ENCODE data around the gene SLC25A12.
"Not testable (repeated sequence)": the region's sequence is repeated elsewhere in the genome, so short reads cannot be mapped to it uniquely, and the experiment has no call there.

Gene SLC25A12

DNA sequence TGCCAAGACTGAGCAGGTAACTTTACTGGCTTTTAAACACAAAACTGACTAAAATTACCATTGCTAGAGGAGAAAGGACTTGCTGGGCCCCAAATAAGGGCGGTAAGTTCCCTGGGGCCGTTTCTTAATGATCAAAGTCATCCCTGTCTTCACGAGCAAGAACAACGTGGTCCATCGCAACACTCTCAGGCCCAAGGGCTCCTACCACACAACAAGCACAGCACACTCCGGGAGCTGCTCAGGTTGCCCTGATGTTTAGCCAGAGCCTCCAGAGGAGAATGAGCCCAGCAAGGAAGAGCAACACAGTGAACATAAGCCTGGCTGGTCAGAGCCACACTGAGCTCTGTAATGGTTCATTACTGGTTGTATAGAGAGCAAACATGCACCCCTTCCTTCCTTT is 104.1 kb downstream of the SLC25A12 start:
- no peak for DNase-seq (ENCODE audit: low read depth, low spot score)

DNA sequence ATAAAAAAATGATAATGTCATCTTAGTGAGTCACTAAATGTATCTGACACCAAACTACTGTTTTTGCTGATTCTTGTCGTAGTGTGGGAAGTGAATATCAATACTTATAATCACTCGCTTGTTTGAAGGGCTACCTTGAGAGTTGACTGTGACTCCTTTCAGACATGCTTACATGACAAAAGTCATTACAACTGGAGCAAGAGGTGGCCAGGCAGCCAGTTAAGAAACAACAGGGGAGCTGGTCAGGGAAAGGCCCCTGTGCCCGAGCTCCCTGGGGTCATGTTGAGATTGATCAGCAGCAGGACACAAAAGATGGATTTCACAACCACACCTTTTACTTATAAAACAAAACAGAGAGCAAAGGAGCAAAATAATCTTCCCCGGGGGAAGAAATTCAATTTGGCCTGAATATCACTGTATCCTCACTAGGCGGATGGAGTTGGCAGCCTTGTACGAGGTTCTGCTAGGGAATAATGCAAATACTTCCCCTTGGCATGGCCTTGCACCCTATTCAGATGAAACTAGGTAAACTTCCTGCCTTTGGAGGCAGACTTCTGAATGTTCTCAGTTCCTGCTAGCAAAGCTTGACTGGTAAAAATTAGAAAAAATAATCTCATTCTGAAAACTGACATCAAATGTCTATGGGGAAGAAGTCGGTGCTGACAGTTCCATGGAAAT is 105.6 kb downstream of the SLC25A12 start:
- no peak for DNase-seq (ENCODE audit: low read depth, low spot score)

DNA sequence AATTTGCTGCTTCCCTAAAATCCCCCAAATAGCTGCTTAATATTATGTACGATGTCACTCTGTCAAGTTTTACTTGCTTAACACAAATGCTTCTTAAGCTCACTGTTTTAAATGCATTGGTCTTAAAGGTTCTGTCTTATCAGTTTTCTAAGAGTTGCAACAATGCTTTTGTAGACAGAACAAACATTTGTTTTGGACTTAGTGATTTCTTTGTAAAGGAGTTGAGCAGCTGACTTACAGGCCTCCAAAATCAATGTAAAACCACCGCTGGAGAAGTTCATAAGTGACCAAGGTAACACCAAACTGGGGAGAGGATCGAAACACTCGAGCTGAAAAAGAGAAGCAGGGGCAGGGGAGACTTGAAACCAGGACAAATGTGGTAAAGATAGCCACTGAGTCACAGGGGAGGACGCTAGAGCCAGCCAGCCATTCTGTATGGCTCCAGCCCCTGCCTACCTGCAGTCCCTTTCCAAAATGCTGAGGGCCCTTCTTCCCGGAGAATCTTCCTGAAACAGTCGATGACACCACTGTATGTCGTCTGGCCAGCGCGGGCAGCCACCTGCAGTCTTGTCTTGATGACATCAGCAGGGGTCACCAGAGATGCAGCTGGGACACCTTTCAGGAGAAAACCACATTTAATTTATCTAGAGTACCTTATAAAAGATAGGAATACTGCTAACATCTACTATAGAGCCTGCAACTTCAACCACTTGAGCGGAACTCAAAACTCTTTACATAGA is 106.5 kb downstream of the SLC25A12 start:
- no peak for DNase-seq (ENCODE audit: low read depth, low spot score)

DNA sequence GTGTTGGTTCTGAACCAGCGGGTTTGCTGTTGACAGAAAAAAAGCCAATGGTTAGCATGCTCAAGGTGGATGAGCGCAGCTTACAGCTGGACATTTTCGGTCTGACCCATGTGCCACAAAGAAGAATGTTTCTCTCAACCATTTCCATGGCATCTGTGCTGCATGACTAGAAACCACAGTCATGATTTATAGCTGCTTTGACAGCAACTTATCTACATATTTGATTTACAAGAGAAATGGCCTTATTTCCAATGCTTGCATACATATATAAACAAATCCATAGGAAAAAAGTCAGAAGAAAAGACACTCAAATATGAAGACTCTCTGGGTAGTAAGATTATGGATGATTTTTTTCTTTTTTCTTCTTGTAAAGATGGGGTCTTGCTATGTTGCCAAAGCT is 108.6 kb downstream of the SLC25A12 start:
- DNase-seq (ENCODE audit: low read depth, low spot score): no peak

DNA sequence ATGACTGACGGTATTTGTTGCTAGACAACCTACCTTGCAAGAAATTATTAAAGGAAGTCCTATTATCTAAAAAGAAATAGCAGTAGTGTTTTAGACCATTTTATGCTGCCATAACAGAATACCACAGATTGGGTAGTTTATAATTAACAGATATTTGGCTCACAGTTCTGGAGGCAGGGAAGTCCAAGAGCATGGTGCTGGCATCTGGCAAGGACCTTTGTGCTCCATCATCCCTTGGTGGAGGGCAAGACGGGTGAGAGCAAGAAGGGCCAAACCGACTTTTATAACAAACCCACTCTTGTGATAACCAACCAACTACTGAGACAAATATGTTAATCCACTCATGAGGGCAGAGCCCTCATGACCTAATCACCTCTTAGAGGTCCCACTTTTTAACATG is 115.5 kb downstream of the SLC25A12 start:
- no peak for DNase-seq (ENCODE audit: low read depth, low spot score)

DNA sequence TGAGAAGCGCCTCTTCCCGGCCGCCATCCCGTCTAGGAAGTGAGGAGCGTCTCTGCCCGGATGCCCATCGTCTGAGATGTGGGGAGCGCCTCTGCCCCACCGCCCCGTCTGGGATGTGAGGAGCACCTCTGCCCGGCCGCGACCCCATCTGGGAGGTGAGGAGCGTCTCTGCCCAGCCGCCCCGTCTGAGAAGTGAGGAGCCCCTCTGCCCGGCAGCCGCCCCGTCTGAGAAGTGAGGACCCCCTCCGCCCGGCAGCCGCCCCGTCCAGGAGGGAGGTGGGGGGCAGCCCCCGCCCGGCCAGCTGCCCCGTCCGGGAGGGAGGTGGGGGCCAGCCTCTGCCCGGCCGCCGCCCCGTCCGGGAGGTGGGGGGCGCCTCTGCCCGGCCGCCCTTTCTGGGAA is 119.5 kb downstream of the SLC25A12 start:
- not testable (repeated sequence) for DNase-seq (ENCODE audit: low read depth, low spot score)

DNA sequence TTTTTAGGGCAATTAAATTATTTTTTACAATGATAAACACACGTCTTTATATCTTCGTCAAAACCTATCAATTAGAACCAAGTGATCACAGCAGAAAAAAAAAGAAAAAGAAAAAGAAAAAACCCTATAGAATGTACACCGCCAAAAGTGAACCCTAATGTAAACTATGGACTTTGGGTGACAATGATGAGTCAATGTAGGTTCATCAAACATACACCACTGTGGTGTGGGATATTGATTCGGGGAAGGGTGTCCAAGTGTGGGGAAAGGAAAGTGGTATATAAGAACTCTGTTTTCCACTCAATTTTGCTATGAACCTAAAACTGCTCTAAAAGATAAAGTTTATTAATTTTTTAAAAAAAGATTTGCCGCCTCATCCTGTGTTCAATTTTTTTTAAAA is 121.7 kb downstream of the SLC25A12 start:
- DNase-seq (ENCODE audit: low read depth, low spot score): no peak

DNA sequence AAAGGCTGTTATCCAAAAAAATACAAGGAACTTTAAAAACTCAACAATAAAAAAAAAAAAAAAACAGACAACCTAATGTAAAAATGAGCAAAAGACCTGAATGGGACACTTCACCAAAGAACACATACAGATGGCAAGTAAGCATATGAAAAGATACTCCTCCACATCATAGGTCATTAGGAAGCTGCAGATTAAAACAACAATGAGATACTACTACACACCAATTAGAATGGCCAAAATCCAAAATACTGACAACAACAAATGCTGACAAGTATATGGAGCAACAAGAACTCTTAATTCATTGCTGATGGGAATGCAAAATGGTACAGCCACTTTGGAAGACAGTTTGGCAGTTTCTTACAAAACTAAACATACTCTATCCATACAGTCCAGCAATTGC is 122.6 kb downstream of the SLC25A12 start:
- no peak for DNase-seq (ENCODE audit: low read depth, low spot score)

DNA sequence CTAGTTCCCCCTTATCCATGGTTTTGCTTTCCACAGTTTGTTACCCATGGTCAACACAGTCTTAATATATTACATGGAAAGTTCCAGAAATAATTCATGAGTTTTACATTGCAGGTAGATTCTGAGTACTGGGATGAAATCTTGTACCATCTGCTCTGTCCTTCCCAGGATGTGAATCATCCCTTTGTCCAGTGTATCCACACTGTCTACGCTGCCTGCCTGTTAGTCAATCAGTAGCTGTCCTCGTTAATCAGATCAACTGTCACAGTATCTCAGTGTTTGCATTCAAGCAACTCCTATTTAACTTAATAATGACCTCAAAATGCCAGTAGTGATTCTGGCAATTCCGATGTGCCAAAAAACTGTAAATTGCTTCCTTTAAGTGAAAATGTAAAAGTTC is 130.4 kb downstream of the SLC25A12 start:
- DNase-seq (ENCODE audit: low read depth, low spot score): no peak

DNA sequence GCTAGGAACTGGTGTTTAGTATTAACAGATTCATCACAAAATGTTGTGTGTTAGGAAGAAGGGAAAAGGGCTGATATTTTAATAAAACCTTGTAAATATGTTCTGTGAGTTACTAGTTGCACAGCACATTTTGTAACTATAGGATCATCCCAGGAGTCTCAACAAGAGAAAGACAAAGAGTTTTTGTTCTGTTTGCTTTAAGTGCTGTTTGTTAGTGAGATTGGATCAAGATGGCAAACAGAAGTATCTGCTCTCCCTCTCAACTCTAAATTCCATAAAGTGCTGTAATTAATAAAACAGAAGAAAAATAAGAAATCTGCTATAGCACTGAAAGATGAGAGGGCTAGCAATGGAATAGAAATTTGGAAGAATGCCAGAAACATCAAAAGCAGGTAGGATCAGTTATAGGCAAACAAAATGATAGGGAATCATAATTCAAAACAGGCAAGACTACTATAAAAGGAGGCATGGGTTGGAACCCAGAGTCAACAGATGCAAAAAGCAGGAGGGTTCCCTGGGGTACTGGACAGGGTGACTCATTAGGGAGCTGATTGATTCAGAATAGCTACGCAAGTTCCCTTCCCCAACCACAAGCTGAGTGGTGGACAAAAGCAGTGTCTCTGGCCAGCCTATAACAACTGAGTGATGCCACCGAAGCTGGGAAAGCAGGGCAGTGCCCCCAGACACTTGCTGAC is 131.0 kb downstream of the SLC25A12 start:
- DNase-seq (ENCODE audit: low read depth, low spot score): peak; percentile 43

DNA sequence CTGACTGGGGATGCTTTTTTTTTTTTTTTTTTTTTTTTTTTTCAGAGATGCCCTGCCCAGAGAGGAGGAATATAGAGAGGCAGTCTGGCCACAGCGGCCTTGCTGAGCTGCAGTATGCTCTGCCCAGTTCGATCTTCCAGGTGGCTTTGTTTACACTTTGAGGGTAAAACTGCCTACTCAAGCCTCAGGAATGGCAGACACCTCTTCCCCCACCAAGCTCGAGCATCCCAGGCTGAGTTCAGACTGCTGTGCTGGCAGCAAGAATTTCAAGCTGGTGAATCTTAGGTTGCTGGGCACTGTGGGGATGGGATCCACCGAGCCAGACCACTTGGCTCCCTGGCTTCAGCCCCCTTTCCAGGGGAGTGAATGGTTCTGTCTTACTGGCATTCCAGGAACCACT is 132.9 kb downstream of the SLC25A12 start:
- DNase-seq (ENCODE audit: low read depth, low spot score): not testable (repeated sequence)

DNA sequence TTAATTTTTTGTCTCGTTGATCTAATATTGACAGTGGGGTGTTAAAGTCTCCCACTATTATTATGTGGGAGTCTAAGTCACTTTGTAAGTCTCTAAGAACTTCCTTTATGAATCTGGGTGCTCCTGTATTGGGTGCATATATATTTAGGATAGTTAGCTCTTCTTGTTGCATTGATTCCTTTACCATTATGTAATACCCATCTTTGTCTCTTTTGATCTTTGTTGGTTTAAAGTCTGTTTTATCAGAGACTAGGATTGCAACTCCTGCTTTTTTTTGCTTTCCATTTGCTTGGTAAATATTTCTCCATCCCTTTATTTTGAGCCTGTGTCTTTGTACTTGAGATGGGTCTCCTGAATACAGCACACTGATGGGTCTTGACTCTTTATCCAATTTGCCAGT is 135.3 kb downstream of the SLC25A12 start:
- DNase-seq (ENCODE audit: low read depth, low spot score): not testable (repeated sequence)

DNA sequence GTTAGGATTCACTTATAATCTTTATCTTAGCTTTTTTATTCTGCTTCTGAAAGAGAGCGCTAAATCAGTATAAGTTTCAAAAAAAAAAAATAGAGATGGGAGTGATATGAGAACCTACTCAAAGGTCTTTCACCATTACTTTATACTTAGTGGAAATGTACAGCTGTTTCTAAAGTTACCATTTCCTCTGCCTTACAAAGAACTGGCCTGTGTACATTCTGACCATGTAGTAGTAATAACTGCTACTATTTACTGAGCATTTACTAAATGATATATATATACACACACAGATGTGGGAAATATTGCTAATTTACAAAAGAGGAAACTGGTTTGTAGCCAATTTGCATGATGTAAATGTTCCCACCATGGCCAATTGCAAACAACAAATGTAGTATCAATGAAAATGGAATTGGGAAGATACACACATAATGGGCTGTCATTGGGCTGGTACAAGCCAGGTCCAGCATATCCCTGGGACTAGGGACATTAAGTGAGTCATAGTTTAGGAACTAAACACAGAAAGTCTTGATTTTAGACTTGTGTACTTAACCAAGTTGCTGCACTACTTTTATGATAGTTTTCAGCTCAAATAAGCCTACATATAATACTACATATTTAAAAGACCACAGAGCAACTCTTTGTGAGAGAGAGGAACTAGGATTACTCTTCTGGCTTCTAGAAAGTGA is 139.6 kb downstream of the SLC25A12 start:
- DNase-seq (ENCODE audit: low read depth, low spot score): no peak

DNA sequence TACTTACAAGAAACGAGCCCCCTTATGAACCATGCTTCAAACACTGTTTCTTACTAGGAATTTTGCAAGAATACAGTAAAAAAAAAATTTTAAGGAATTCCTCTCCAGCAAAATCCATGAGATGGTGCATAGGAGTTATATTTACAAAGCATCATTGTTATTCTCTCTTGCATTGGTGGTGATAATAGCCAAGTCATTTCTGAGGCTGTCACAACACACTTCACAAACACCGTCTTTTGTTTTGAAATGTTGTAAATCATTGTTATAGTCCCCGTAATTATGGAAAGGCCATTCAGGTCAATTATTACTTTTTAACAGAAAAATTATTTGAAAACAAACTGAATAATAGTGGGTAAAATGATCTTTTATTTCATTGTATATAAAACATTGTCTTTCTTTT is 146.7 kb downstream of the SLC25A12 start:
- DNase-seq (ENCODE audit: low read depth, low spot score): no peak

DNA sequence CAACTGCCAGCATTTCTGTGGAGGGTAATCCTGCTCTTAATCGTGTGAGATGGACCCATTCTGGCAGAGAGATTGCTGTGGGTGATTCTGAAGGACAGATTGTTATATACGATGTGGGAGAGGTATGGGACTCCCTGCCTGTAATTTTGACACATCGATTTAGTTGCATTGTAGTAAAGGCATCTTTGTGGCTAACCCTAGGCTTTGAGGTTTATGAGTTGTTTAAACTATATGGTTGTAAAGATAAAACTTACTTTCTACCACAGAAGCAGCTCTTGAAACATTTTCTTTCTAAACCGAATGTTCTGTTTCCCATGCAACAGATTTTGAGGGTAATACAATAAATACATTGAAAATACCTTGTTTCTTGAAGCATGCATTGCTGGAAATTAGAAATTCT is 148.2 kb downstream of the SLC25A12 start:
- no peak for DNase-seq (ENCODE audit: low read depth, low spot score)

DNA sequence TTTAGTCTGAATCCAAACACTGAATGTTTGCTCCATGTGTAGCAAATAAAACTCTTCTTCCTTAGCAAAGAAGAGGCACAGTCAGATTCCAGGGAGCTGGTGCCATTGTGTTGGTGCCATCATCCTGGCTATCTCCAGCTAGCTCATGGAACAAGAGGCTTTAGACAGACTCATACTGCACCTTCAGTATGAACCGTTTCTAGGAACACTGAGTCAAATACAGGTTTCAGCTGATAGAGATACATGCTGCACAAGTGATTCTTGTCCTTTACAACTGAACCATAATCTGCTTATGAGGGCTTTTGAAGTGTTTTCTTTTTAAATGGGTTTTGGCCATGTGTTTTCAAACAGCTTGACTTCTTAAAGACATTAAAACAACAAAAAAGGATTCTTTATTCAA is 148.9 kb downstream of the SLC25A12 start:
- DNase-seq (ENCODE audit: low read depth, low spot score): no peak

DNA sequence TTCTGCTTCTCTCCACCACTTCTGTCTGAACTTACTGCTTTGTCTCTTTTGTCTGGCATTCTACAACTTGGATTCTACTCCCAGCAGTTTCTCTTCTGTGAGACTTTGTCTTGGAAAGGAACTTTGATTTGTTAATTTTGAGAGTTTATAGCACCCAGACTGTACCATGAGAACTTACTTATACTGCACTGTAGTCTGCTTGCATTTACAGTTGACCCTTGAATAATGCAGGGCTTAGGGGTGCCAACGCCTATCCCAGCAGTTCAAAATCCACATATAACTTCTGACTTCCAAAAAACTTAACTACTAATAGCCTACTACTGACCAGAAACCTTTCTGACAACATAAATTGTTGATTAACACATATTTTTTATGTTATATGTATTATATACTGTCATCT is 151.3 kb downstream of the SLC25A12 start:
- DNase-seq (ENCODE audit: low read depth, low spot score): no peak

DNA sequence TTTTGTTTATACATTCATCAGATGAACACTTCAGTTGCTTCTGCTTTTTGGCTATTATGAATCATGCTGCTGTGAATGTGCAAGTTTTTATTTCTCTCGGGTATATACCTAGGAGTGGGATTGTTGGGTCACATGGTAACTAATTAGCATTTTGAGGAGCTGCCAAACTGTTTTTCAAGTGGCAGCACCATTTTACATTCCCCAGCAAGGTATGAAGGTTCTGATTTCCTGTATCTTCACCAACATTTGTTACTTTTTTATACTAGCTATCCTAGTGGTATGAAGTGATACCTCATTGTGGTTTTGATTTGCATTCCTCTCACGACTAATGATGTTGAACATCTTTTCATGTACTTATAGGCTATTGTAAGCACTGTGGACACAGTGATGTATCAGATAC is 152.9 kb downstream of the SLC25A12 start:
- DNase-seq (ENCODE audit: low read depth, low spot score): no peak

DNA sequence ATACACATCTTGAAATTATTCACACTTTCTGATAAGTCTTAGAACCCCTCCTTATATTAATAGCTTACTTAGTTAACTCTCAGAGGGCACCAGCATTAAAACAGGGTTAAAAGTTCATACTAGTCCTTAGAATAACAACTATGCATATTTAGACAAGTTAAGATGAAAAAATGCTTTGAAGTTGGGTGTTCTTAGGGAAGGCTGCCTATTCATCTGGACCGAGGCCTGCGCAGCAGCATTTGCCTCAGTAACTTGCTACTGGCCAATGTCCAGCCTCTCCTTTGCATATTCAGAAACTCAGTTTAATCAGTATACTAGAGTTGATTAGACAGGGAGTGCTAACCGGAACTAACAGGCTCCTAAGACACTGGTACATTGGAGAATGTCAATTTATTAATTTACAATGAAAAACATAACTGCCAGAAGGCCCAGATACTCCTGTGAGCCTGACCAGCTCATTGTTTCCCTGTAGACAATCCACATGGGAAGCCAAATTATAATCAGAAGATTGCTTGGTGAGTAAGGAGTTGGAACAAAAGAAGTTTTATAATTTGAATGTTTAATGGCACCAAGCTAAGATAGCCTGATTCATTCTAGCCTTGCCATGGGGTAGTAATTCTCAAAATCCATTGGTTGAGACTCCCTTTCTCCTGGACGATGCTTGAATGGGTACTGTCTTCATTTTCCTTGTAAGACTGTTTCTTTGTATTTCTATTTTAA is 157.9 kb downstream of the SLC25A12 start:
- no peak for DNase-seq (ENCODE audit: low read depth, low spot score)

Measured in brain pericyte (primary cell).